ENCODE data around the gene RIMBP2.

RIMBP2 gene

DNA sequence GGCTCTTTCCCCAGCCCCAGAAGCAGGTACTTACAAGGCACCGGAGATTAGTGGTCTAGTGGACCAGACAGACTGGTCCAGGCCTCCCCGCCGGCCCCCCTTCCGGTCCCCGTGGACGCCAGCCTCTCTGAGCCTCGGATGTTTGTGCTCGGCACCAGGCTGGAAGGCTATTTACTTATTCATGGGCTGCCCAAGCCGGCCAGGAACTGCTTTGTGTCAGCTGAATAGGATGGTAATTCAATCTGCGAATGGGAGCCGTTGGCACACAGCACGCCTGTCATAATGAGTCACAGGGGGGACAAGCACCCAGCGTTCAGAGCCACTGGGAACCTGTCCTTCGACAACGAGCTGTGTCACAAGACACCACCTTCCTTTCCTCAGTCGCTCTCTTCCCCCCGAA is 82.3 kb downstream of the RIMBP2 start:
- no peak for DNase-seq (ENCODE audit: low read depth in 2 of 2)

GRCh38 chr12:130632642-130633041 is 83.5 kb downstream of the RIMBP2 start:
- DNase-seq (ENCODE audit: low read depth in 2 of 2) = no peak

DNA sequence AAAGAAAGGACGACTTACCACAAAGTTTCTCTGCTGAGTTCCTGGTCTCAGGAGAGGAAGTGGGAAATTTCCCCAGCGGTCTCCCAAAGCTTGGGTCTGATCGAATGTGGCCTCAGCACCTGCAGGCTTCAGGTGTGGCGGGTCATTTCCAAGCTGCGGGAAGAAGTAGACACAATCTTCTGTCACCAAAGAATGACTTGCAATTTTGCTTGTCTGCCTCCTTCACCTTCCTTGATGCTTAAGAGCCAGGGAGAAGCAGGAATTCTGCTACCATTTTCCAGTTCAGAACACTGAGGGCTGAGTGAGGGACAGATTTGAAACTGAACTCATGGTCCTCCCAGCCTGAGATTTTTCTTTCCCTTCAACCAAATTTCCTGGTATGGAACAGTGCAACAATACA is 87.8 kb downstream of the RIMBP2 start:
- DNase-seq (ENCODE audit: low read depth in 2 of 2) = no peak

GRCh38 chr12:130627175-130627574 is 88.9 kb downstream of the RIMBP2 start:
- DNase-seq (ENCODE audit: low read depth in 2 of 2) = no peak

DNA sequence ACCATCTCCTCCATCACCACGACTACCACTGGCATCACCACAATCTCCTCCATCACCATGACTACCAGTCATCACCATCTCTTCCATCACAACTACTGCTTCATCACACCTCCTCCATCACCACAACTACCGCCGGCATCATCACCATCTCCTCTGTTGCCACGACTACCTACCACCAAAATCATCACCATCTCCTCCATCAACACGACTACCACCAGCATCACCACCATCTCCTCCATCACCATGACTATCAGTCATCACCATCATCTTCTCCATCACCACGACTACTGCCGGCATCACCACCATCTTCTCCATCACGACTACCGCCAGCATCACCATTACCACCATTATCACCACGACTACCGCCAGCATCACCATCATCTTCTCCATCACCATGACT is 89.5 kb downstream of the RIMBP2 start:
- DNase-seq (ENCODE audit: low read depth in 2 of 2) = no peak

GRCh38 chr12:130625201-130625600 is 90.9 kb downstream of the RIMBP2 start:
- no peak for DNase-seq (ENCODE audit: low read depth in 2 of 2)

DNA sequence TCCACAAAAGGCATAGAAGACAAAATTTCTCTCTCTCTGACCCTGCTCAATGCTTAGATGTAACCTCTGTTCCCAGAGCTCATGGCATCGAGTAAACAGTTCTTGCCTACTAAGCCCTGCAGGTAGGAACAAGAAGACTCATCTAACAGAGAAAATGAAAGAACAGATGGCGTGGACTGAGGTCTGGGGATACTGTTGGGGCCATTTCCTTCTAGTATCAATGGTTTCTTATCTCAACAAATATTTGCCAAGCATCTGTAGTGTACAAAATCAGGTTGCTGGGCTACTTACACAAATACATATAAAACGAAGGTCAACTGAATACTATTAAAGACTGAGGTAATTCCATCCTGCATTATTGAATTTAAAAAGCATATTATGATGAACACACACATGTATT is 93.3 kb downstream of the RIMBP2 start:
- no peak for DNase-seq (ENCODE audit: low read depth in 2 of 2)

DNA sequence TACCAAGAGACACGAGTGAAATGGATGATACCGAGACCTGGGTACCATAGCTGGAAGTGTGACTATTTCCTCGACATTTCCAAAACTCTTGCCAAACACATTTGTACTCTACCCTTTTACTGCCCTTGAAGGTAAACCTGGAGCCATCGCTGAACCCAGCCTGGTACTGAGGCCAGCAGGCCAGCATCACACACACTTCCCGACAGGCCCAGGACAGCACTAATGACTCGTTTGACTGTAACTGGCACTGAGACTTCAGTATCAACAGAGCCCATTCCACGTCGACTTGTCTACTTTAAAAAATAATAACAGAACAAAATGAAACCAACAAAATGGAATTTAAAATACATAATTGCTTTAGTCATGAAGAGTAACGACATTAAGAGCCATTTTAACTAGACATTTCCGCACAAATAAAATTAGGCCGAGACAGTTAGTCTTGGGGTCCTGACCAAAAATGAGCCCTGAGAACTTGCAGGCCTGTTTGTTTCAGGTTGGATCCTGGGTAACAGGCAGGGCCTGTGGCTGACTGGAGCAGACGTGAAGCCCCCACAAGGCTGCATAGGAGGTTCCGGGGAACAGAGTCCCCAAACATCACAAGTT is 94.3 kb downstream of the RIMBP2 start:
- no peak for DNase-seq (ENCODE audit: low read depth in 2 of 2)

GRCh38 chr12:130620756-130621155 is 95.3 kb downstream of the RIMBP2 start:
- DNase-seq (ENCODE audit: low read depth in 2 of 2) = no peak

DNA sequence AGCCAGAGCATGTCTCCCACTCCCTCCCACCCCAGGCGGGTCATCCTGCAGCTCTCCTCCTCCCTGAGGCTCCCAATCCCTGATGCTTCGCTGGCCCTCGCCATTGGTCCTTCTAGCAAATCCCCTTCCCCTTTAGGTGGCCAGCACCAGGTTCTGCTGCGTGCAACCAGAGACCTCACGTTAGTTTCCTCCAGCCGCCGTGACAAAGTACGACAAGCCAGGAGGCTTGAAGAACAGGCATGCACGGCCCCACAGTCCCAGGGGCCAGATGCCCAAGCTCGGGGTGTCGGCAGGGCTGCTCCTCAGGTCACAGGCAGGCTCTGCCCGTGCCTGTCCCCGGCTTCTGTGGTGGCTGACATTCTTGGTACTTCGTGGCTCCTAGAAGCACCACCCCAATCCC is 95.8 kb downstream of the RIMBP2 start:
- no peak for DNase-seq (ENCODE audit: low read depth in 2 of 2)

- DNase-seq (ENCODE audit: low read depth in 2 of 2) = no peak
Measured at GRCh38 chr12:130619385-130620001, 96.6 kb downstream of the RIMBP2 start.

DNA sequence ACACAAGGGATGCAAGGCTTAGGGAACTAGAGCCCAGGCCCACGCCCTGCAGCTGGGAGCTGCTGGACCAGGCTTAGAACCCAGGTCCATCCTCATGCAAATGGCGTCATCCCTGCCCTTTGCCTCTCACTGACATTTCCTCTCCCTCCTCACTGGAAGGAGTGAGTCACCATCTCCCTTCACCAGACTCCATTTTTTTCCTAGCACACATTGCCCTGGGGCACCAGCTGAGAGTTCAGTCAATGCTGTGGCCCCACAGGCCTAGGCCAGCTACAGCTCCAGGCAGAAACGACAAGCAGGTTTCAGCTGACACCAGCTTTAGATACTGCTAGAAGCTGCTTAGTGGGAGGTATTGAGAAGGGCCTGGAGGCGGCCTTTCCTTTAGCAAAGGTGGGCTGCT is 98.9 kb downstream of the RIMBP2 start:
- DNase-seq (ENCODE audit: low read depth in 2 of 2) = no peak

- no peak for DNase-seq (ENCODE audit: low read depth in 2 of 2)
Measured at GRCh38 chr12:130615861-130616345, 100.2 kb downstream of the RIMBP2 start.

GRCh38 chr12:130614530-130614905 is 101.6 kb downstream of the RIMBP2 start:
- no peak for DNase-seq (ENCODE audit: low read depth in 2 of 2)

- DNase-seq (ENCODE audit: low read depth in 2 of 2) = no peak
Measured at GRCh38 chr12:130613831-130614529, 102.1 kb downstream of the RIMBP2 start.

- no peak for DNase-seq (ENCODE audit: low read depth in 2 of 2)
Measured at GRCh38 chr12:130613131-130613530, 103.0 kb downstream of the RIMBP2 start.

DNA sequence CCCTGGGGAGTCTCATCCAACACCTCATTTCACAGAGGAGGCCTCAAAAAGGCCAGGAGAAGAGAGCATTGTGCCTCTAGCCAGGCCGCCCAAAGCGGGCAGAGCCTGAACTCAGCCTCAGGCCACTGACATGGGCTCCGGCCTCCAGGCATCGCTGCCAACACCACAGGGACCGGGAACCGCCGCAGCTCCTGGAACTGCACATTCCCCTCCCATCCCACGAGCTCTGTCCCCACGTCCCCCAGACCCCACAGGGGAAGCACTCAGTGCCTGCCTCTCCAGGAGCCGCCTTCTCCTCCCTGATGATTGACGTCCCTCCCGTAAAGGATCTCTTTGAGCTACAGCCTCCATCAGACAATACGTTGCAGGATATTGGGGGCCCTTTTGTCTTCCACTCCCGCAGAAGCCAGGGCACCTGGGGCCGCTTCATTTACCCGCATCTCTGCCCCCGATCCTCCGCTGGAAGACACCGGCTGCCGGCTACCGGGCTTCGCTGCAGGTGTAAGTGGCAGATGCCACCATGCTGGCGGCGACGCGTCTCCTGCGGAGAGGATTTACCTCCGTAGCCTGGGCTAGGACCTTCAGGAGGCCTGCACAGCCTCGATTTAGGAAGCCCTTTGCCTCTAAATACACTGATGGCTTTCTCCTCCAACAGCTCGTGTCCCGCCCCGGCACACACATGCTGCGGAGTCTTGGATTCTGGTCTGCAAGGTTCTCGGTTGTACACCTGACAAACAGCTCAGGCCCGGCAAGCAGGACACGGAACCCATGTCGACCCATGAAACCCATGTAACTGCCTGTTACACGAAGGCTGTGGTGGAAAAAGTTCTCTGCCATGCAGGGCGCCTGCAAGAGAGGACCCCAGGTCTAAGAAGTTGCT is 104.8 kb downstream of the RIMBP2 start:
- DNase-seq (ENCODE audit: low read depth in 2 of 2) = no peak

- no peak for DNase-seq (ENCODE audit: low read depth in 2 of 2)
Measured at GRCh38 chr12:130609966-130610365, 106.1 kb downstream of the RIMBP2 start.

DNA sequence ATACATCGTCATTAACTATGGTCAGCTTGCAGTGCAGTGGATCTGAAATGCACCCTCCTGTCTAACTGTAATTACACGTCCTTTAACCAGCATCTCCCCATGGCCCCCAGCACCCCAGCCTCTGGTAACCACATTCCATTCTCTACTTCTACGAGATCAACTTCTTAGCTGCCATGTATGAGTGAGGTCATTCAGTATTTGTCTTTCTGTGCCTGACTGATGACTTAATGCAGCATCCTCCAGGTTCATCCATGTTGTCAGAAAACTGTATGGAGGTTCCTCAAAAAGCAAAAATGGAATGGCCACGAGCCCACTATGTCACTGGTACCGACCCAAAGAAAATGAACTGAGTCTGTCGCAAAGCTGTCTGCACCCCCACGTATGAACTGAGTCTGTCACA is 107.3 kb downstream of the RIMBP2 start:
- DNase-seq (ENCODE audit: low read depth in 2 of 2) = no peak

- no peak for DNase-seq (ENCODE audit: low read depth in 2 of 2)
Measured at GRCh38 chr12:130608132-130608531, 108.0 kb downstream of the RIMBP2 start.

DNA sequence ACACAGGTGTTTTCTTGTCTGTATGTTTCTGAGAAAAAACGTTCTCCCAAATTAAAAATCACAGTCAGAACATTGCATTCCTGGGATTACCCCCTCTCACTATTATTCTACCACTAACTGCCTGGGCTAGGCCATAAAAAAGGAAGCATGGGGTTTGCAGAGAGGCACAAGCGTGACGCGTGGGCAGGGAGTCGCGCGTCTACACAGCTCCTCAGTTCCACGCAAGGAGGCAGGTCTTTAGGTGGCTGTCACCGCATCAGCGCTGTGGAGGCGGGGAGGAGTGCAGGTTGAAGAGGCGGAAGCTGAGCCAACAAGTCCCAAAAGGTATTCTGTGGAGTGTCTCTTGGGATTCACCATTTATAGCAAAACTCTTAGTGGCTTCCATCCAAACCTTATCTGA is 109.9 kb downstream of the RIMBP2 start:
- DNase-seq (ENCODE audit: low read depth in 2 of 2) = no peak

GRCh38 chr12:130603396-130603965 is 112.6 kb downstream of the RIMBP2 start:
- DNase-seq (ENCODE audit: low read depth in 2 of 2) = no peak

Data from stimulated activated CD8-positive, alpha-beta memory T cell treated with anti-CD3 and anti-CD28 coated beads, Interleukin-2, amount 100 ng/mL, for 1 hour (primary cell).